ENCODE data around the gene PTH2. TPM values are rescaled to one million over a fixed set of nuclear protein-coding genes. Genes with fewer than 3 reads are reported as not detected.
"Not testable (repeated sequence)": the region's sequence is repeated elsewhere in the genome, so short reads cannot be mapped to it uniquely, and the experiment has no call there.

The PTH2 gene
- total and polyA plus RNA-seq, 9 donors: not detected

DNA sequence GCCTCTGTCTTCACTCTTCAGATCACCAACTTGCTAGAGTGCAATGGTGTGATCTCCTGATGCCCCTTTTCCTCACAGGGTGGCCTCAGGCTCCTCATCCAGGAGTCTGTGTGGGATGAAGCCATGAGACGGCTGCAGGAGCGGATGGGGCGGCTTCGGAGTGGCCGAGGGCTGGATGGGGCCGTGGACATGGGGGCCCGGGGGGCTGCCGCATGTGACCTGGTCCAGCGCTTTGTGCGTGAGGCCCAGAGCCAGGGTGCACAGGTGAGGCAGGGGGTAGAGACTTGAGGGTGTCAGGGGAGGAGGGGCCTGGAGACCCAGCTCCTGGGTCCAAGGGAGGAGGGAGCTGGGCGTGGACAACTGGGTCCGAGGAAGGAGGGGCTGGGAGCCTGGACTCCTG is 39.3 kb upstream of the PTH2 start:
- no peak for DNase-seq
- TF ChIP-seq EP300 (IDR thresholded peaks at IDR 0.05): no peak
- TF ChIP-seq POLR2A (IDR thresholded peaks at IDR 0.05): no peak
- TF ChIP-seq, protein P1, sequence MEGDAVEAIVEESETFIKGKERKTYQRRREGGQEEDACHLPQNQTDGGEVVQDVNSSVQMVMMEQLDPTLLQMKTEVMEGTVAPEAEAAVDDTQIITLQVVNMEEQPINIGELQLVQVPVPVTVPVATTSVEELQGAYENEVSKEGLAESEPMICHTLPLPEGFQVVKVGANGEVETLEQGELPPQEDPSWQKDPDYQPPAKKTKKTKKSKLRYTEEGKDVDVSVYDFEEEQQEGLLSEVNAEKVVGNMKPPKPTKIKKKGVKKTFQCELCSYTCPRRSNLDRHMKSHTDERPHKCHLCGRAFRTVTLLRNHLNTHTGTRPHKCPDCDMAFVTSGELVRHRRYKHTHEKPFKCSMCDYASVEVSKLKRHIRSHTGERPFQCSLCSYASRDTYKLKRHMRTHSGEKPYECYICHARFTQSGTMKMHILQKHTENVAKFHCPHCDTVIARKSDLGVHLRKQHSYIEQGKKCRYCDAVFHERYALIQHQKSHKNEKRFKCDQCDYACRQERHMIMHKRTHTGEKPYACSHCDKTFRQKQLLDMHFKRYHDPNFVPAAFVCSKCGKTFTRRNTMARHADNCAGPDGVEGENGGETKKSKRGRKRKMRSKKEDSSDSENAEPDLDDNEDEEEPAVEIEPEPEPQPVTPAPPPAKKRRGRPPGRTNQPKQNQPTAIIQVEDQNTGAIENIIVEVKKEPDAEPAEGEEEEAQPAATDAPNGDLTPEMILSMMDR (IDR thresholded peaks at IDR 0.05): no peak
- 81 to 87% (median 84%) methylated on average over 12 of the region's 12 CpGs for WGBS, 3 donors
- Histone ChIP-seq H3K4me3 (no peak overlapping the region), H3K27ac (no peak overlapping the region), H3K4me1 (ENCODE audit: insufficient read depth) (no peaks in the 10 kb centered on the region), H3K36me3 (no peaks in the 10 kb centered on the region), H3K9me3 (no peaks in the 10 kb centered on the region), H3K27me3 (no peaks in the 10 kb centered on the region)
- intact Hi-C loops (cut with DNase I): no loop called here

DNA sequence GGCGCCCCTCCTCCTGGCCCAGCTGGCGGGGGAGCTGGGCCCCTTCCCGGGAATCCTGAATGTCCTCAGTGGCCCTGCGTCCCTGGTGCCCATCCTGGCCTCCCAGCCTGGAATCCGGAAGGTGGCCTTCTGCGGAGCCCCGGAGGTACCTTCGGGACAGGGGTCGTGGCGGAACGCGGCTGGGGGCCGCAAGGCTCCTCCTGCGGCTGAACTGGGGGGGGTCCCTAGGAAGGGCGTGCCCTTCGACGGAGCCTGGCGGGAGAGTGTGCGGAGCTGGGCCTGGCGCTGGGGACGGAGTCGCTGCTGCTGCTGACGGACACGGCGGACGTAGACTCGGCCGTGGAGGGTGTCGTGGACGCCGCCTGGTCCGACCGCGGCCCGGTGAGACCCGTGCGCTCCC is 38.4 kb upstream of the PTH2 start:
- TF ChIP-seq EP300 (IDR thresholded peaks at IDR 0.05) (no peak), POLR2A (IDR thresholded peaks at IDR 0.05) (no peak)
- DNase-seq: no peak
- no peak overlapping the region for H3K4me3 ChIP-seq
- no peaks in the 10 kb centered on the region for H3K4me1 ChIP-seq (ENCODE audit: insufficient read depth)
- no peaks in the 10 kb centered on the region for H3K27me3 ChIP-seq
- WGBS, 3 donors: 97% methylated on average over 34 to 37 of the region's 37 CpGs
- H3K36me3 ChIP-seq: no peaks in the 10 kb centered on the region
- H3K27ac ChIP-seq: no peak overlapping the region
- intact Hi-C loops (cut with DNase I): no loop called here
- H3K9me3 ChIP-seq: no peaks in the 10 kb centered on the region

DNA sequence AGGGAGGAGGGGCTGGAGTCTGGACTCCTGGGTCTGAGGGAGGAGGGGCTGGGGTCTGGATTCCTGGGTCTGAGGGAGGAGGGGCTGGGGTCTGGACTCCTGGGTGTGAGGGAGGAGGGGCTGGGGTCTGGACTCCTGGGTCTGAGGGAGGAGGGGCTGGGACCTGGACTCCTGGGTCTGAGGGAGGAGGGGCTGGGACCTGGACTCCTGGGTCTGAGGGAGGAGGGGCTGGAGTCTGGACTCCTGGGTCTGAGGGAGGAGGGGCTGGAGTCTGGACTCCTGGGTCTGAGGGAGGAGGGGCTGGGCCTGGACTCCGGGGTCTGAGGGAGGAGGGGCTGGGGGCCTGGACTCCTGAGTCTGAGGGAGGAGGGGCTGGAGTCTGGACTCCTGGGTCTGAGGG is 37.9 kb upstream of the PTH2 start:
- H3K4me3 ChIP-seq; H3K36me3 ChIP-seq; H3K27ac ChIP-seq; H3K27me3 ChIP-seq; DNase-seq; intact Hi-C loops (cut with DNase I); H3K4me1 ChIP-seq (ENCODE audit: insufficient read depth); H3K9me3 ChIP-seq: not testable (repeated sequence)
- WGBS, 3 donors: 0% methylated on average over 1 of the region's 1 CpG; no CpG with 5 or more reads in 2 of the 3 donors

DNA sequence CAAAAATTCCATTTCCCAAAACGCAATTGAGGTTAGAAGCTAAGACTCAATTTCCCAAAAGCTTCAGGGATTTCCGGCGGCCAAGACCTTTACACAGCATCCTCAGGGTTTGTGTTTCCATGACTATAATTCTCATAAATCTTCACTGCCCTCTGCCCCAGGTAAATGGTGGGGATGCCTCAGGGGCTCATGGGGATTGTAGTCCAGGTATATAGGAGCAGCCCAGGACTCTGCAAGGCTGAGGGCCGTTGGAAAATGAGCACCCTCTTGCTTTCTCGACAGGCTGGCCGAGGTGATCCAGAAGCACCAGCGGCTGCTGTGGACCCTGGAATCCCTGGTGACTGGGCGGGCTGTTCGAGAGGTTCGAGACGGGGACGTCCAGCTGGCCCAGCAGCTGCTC is 36.1 kb upstream of the PTH2 start:
- intact Hi-C loops (cut with DNase I): no loop called here
- WGBS, 3 donors: 88 to 92% (median 89%) methylated on average over 12 of the region's 12 CpGs
- Histone ChIP-seq H3K27me3 (no peaks in the 10 kb centered on the region), H3K36me3 (no peaks in the 10 kb centered on the region), H3K9me3 (no peaks in the 10 kb centered on the region), H3K4me1 (ENCODE audit: insufficient read depth) (no peaks in the 10 kb centered on the region), H3K27ac (no peak overlapping the region), H3K4me3 (no peak overlapping the region)
- no peak for DNase-seq
- no peak for TF ChIP-seq EP300 (IDR thresholded peaks at IDR 0.05)
- TF ChIP-seq, protein P1 (IDR thresholded peaks at IDR 0.05): no peak
- no peak for TF ChIP-seq POLR2A (IDR thresholded peaks at IDR 0.05)

DNA sequence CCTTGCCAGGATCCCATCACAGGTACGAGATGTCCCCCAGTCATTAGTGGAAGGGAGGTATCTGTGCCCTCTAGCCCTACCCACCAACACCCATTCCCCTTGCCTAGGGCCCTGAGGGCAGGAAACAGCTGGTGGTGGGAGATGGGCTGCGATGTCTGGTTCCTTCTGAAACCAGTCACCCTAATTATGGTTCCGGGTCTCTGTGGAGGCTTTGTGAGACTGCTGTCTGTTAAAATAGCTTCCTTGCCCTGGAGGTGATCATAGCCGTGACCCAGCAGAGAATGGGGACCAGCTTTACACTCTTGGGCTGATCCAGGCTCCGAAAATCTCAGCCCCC is 35.3 kb upstream of the PTH2 start:
- no peaks in the 10 kb centered on the region for H3K4me1 ChIP-seq (ENCODE audit: insufficient read depth)
- TF ChIP-seq POLR2A (IDR thresholded peaks at IDR 0.05): no peak
- no peak for DNase-seq
- no peaks in the 10 kb centered on the region for H3K36me3 ChIP-seq
- H3K27me3 ChIP-seq: no peaks in the 10 kb centered on the region
- intact Hi-C loops (cut with DNase I): no loop called here
- H3K4me3 ChIP-seq: no peak overlapping the region
- H3K27ac ChIP-seq: no peak overlapping the region
- WGBS, 3 donors: 85 to 92% (median 88%) methylated on average over 5 of the region's 5 CpGs
- H3K9me3 ChIP-seq: no peaks in the 10 kb centered on the region

DNA sequence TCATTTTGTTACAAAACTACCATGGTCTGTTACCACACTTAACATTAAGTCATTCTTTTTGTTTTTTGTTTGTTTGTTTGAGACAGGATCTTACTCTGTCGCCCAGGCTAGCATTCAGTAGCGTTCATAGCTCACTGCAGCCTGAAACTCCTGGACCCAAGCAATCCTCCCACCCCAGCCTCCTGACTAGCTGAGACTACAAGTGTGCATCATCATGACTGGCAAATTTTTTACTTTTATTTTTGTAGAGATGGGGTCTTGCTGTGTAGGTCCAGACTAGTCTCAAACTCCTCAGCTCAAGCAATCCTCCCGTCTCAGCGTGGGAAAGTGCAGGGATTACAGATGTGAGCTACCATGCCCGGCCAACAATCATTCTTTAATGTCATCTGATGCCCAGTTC is 33.1 kb upstream of the PTH2 start:
- H3K4me3 ChIP-seq: no peak overlapping the region
- no peaks in the 10 kb centered on the region for H3K4me1 ChIP-seq (ENCODE audit: insufficient read depth)
- no peaks in the 10 kb centered on the region for H3K36me3 ChIP-seq
- H3K9me3 ChIP-seq: no peaks in the 10 kb centered on the region
- WGBS, 3 donors: 16 to 37% (median 25%) methylated on average over 5 of the region's 5 CpGs
- TF ChIP-seq, protein P1 (IDR thresholded peaks at IDR 0.05): no peak
- no peak for TF ChIP-seq EP300 (IDR thresholded peaks at IDR 0.05)
- H3K27ac ChIP-seq: peak overlapping the region in 1 of 2 donors; percentile 21
- intact Hi-C loops (cut with DNase I): no loop called here
- no peaks in the 10 kb centered on the region for H3K27me3 ChIP-seq
- DNase-seq: no peak
